CD4-positive, CD25-positive, alpha-beta regulatory T cell (primary cell): ENCODE results near the gene FOXO6. TPM values are rescaled to one million over a fixed set of nuclear protein-coding genes. Genes with fewer than 3 reads are reported as not detected.
A peak's percentile ranks its signal among the peaks of the same experiment; 100 is the strongest.

ENCODE experiments used
- ATAC-seq, 2 donors: fragments of 150-1000 bp; cut with Tn5 transposase; one replicate each; pipeline ENCODE4 v1.10.0; 2021; ENCODE audit warnings: low read depth in 2 of 2, moderate number of reproducible peaks in 2 of 2, moderate library complexity in 1 of 2
- DNase-seq, 3 donors: peaks; one replicate each; pipeline versions ENCODE4 v3.0.0 to v3.0.0-alpha.2; 2012 to 2022; ENCODE audit warnings: mixed read lengths in 1 of 3
- H3K27ac ChIP-seq: one replicate; pipeline ENCODE4 v1.7.0; 2013; ENCODE audit warnings: mild to moderate bottlenecking, low read length; ENCODE audit not compliant: insufficient read depth, poor library complexity, severe bottlenecking
- H3K27me3 ChIP-seq: one replicate; pipeline ENCODE4 v1.7.0; 2013; ENCODE audit warnings: low read length; ENCODE audit not compliant: control insufficient read depth, insufficient read depth
- H3K36me3 ChIP-seq: one replicate; pipeline ENCODE4 v1.7.0; 2013; ENCODE audit warnings: mild to moderate bottlenecking, low read length, moderate library complexity; ENCODE audit not compliant: control insufficient read depth, insufficient read depth
- H3K4me1 ChIP-seq: 2 replicates; pipeline ENCODE4 v1.7.0; 2013; ENCODE audit warnings: mild to moderate bottlenecking, low read length; ENCODE audit not compliant: insufficient read depth, control insufficient read depth, poor library complexity, severe bottlenecking
- H3K4me3 ChIP-seq: one replicate; pipeline ENCODE4 v1.7.0; 2013; ENCODE audit warnings: low read depth, mild to moderate bottlenecking, low read length, moderate library complexity
- H3K9me3 ChIP-seq, 2 experiments: 1 replicate in 1 of 2; 2 replicates in 1 of 2; pipeline ENCODE4 v1.7.0; 2013; ENCODE audit warnings: low read length in 2 of 2, mild to moderate bottlenecking in 1 of 2, moderate library complexity in 1 of 2; ENCODE audit not compliant: control insufficient read depth in 2 of 2
- H3K27ac Mint-ChIP-seq, 3 donors: one replicate each; pipeline ENCODE4 v1.8.0; 2020 to 2022; ENCODE audit warnings: mild to moderate bottlenecking in 3 of 3, mixed read lengths in 3 of 3, moderate library complexity in 2 of 3
- H3K27me3 Mint-ChIP-seq: one replicate; pipeline ENCODE4 v1.8.0; 2022; ENCODE audit warnings: mild to moderate bottlenecking, mixed read lengths
- H3K36me3 Mint-ChIP-seq: one replicate; pipeline ENCODE4 v1.8.0; 2020; ENCODE audit warnings: mixed read lengths
- H3K4me1 Mint-ChIP-seq, 4 donors: one replicate each; pipeline ENCODE4 v1.8.0; 2020 to 2022; ENCODE audit warnings: mixed read lengths in 4 of 4, mild to moderate bottlenecking in 1 of 4
- H3K4me3 Mint-ChIP-seq, 4 donors: one replicate each; pipeline ENCODE4 v1.8.0; 2020 to 2022; ENCODE audit warnings: mild to moderate bottlenecking in 4 of 4, mixed read lengths in 4 of 4, moderate library complexity in 3 of 4
- H3K9me3 Mint-ChIP-seq, 7 donors: one replicate each; pipeline ENCODE4 v1.8.0; 2020 to 2022; ENCODE audit warnings: mixed read lengths in 7 of 7, mild to moderate bottlenecking in 3 of 7, moderate library complexity in 2 of 7
- polyA plus RNA-seq, 4 donors: library from polyadenylated mRNA; unstranded; fragments of 300-500 nt; fragmentation: Illumina TruSeq; gene quantifications; one replicate each; pipeline ENCODE4 v1.2.3, GENCODE V29; 2021
- total RNA-seq: library from RNA; stranded (reverse); gene quantifications from one replicate; pipeline ENCODE4 v1.2.3, GENCODE V29; 2022

FOXO6 gene
- total and polyA plus RNA-seq, 5 donors from 2014 or later = 0.91 TPM; not detected in 4

DNA sequence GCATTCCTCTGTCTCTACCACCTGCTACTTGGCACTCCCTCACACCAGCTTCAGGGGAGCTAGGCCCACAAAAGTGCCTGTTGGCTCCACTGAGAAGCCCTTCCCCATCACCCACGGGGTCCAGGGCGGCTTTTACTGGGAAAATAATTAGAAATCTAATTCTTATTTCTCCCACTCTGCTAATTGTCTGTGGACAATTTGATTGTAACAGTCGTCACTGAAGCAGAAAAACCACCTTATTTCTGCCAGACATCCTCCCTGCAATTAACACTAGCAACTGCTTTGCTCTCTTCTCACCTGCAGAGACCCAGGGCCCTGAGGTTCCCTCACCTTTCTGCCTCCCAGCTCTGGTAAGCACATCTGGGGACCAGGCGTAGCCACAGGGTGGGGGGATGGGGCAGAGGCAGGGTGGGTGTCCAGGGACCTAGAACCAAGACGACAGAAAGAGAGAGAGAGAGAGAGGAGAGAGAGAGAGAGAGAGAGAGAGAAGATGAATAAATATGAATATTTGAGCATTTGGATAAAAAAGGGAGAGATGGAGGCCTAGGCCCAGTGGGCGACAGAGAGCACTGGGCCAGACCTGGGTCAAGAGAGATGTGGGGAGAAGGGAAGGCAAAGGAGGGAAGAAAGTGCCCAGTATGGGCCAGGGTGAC lies 32.6 kb downstream of the FOXO6 start:
- Mint-ChIP-seq H3K36me3 (no peaks in the 10 kb centered on the region), H3K9me3 (peaks cover 0 to 2% (median 0%) of the 10 kb centered on the region in 7 donors), H3K27ac (peak overlapping the region in 1 of 3 donors; percentile 17), H3K4me1 (no peaks in the 10 kb centered on the region), H3K4me3 (no peak overlapping the region), H3K27me3 (peaks cover 14% of the 10 kb centered on the region)
- Histone ChIP-seq H3K9me3 (no peaks in the 10 kb centered on the region), H3K27me3 (no peaks in the 10 kb centered on the region), H3K4me1 (no peaks in the 10 kb centered on the region), H3K4me3 (no peak overlapping the region), H3K36me3 (no peaks in the 10 kb centered on the region), H3K27ac (no peak overlapping the region)
- DNase-seq (no peak), ATAC-seq (no peak)

- no peaks in the 10 kb centered on the region for H3K9me3 ChIP-seq
- Mint-ChIP-seq H3K4me1 (no peaks in the 10 kb centered on the region), H3K36me3 (no peaks in the 10 kb centered on the region), H3K4me3 (no peak overlapping the region), H3K27me3 (peaks cover 14% of the 10 kb centered on the region), H3K27ac (no peak overlapping the region), H3K9me3 (peaks cover 0 to 2% (median 0%) of the 10 kb centered on the region in 7 donors)
- ATAC-seq (no peak), DNase-seq (no peak)
- H3K36me3 ChIP-seq = no peaks in the 10 kb centered on the region
- H3K4me3 ChIP-seq = no peak overlapping the region
- H3K27ac ChIP-seq = no peak overlapping the region
- no peaks in the 10 kb centered on the region for H3K27me3 ChIP-seq
- H3K4me1 ChIP-seq = no peaks in the 10 kb centered on the region
Measured at GRCh38 chr1:41394369-41394744, 33.1 kb downstream of the FOXO6 start.

- no peaks in the 10 kb centered on the region for H3K4me1 Mint-ChIP-seq
- H3K4me3 Mint-ChIP-seq = no peak overlapping the region
- Histone ChIP-seq H3K27me3 (no peaks in the 10 kb centered on the region), H3K4me1 (no peaks in the 10 kb centered on the region), H3K36me3 (no peaks in the 10 kb centered on the region), H3K4me3 (no peak overlapping the region), H3K9me3 (no peaks in the 10 kb centered on the region), H3K27ac (no peak overlapping the region)
- ATAC-seq (no peak), DNase-seq (peak in 1 of 3 donors; percentile 9)
- peaks cover 0 to 3% (median 0%) of the 10 kb centered on the region in 7 donors for H3K9me3 Mint-ChIP-seq
- H3K36me3 Mint-ChIP-seq = no peaks in the 10 kb centered on the region
- peaks cover 14% of the 10 kb centered on the region for H3K27me3 Mint-ChIP-seq
- H3K27ac Mint-ChIP-seq = peak overlapping the region in 1 of 3 donors; percentile 32
Measured at GRCh38 chr1:41394959-41395956, 34.0 kb downstream of the FOXO6 start.

DNA sequence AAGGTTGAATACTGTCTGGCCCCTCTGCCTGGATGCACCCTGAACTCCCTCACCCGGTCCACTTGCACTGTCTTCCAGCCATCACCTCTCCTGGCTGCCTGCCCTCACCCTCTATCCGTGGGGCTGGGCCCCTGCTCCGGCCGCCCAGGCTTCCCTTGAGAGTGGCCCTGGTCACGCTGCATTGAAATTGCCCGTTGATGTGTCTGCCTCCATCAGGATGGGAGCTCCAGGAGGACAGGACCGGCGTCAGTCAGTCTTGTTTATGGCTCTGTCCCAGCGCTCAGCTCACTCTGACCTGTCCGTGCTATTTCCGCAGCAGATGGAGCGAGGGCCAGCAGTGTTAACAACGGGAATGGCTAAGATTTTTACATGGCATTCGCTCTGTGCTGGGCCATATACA lies 34.9 kb downstream of the FOXO6 start:
- Histone ChIP-seq H3K36me3 (no peaks in the 10 kb centered on the region), H3K27me3 (no peaks in the 10 kb centered on the region), H3K27ac (no peak overlapping the region), H3K4me3 (no peak overlapping the region), H3K9me3 (no peaks in the 10 kb centered on the region), H3K4me1 (no peaks in the 10 kb centered on the region)
- ATAC-seq (no peak), DNase-seq (no peak)
- Mint-ChIP-seq H3K27me3 (peaks cover 10% of the 10 kb centered on the region), H3K4me1 (no peaks in the 10 kb centered on the region), H3K9me3 (peaks cover 0 to 5% (median 0%) of the 10 kb centered on the region in 7 donors), H3K27ac (no peak overlapping the region), H3K36me3 (no peaks in the 10 kb centered on the region), H3K4me3 (no peak overlapping the region)

GRCh38 chr1:41397020-41397419 lies 35.8 kb downstream of the FOXO6 start:
- H3K4me3 ChIP-seq = no peak overlapping the region
- H3K27me3 Mint-ChIP-seq = peaks cover 15% of the 10 kb centered on the region
- ATAC-seq = no peak

DNA sequence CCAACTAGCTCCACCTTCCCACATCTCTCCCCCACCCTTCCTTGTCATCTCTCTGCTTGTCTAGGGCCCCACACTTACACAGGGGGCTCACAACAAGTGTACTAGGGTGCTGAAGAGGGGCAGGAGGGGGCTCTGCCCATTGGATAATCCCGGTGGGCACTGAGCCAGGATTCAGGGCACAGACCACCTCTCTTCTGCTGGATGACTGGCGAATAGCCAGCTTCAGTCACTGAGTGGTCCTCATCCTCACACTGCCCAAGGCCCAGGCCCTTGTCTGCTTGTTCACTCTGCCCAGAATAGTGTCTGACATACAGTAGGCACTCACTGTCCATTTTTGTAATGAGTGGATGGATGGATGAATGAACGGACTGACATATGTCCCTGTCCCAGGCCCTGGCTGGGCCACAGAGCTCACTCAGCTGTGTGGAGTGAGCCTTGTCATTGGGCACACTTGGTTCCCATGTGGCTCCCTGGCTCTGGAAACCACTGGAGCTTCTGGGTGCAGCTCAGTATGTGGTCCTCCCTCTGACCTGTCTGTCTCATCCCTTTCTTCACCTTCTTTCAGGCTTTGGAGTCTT lies 36.6 kb downstream of the FOXO6 start:
- DNase-seq (no peak), ATAC-seq (no peak)
- no peaks in the 10 kb centered on the region for H3K36me3 Mint-ChIP-seq
- peaks cover 0 to 7% (median 0%) of the 10 kb centered on the region in 7 donors for H3K9me3 Mint-ChIP-seq
- peaks cover 23% of the 10 kb centered on the region for H3K27me3 Mint-ChIP-seq
- H3K27ac ChIP-seq = no peak overlapping the region
- H3K27me3 ChIP-seq = no peaks in the 10 kb centered on the region
- H3K4me1 ChIP-seq = no peaks in the 10 kb centered on the region
- H3K27ac Mint-ChIP-seq = no peak overlapping the region
- no peaks in the 10 kb centered on the region for H3K9me3 ChIP-seq
- H3K4me3 Mint-ChIP-seq = no peak overlapping the region
- no peaks in the 10 kb centered on the region for H3K36me3 ChIP-seq
- H3K4me3 ChIP-seq = no peak overlapping the region
- H3K4me1 Mint-ChIP-seq = no peaks in the 10 kb centered on the region

More at GRCh38 chr1:41397020-41397419, 35.8 kb downstream of the FOXO6 start:
- H3K36me3 ChIP-seq = no peaks in the 10 kb centered on the region
- no peaks in the 10 kb centered on the region for H3K4me1 ChIP-seq
- peaks cover 0 to 7% (median 0%) of the 10 kb centered on the region in 7 donors for H3K9me3 Mint-ChIP-seq
- H3K27me3 ChIP-seq = no peaks in the 10 kb centered on the region
- H3K36me3 Mint-ChIP-seq = no peaks in the 10 kb centered on the region
- DNase-seq = no peak
- H3K27ac Mint-ChIP-seq = no peak overlapping the region
- H3K27ac ChIP-seq = no peak overlapping the region
- no peaks in the 10 kb centered on the region for H3K9me3 ChIP-seq
- no peaks in the 10 kb centered on the region for H3K4me1 Mint-ChIP-seq
- H3K4me3 Mint-ChIP-seq = peak overlapping the region in 1 of 4 donors; percentile 7

- H3K36me3 ChIP-seq = no peaks in the 10 kb centered on the region
- DNase-seq = no peak
- no peaks in the 10 kb centered on the region for H3K27me3 ChIP-seq
- peaks cover 24% of the 10 kb centered on the region for H3K27me3 Mint-ChIP-seq
- no peaks in the 10 kb centered on the region for H3K4me1 Mint-ChIP-seq
- H3K9me3 Mint-ChIP-seq = peaks cover 0 to 7% (median 0%) of the 10 kb centered on the region in 7 donors
- H3K27ac Mint-ChIP-seq = no peak overlapping the region
- no peaks in the 10 kb centered on the region for H3K9me3 ChIP-seq
- no peaks in the 10 kb centered on the region for H3K36me3 Mint-ChIP-seq
- peaks cover under 1% of the 10 kb centered on the region for H3K4me1 ChIP-seq
- no peak overlapping the region for H3K4me3 Mint-ChIP-seq
- no peak overlapping the region for H3K27ac ChIP-seq
- no peak overlapping the region for H3K4me3 ChIP-seq
- no peak for ATAC-seq
Measured at GRCh38 chr1:41399145-41399795, 38.0 kb downstream of the FOXO6 start.
